PC-3 (cell line): ENCODE results near the gene CAPZB. TPM values are rescaled to one million over a fixed set of nuclear protein-coding genes. Genes with fewer than 3 reads are reported as not detected.

ENCODE experiments used
- ATAC-seq: fragments of 200-7000 bp; cut with Tn5 transposase; 2 replicates; pipeline ENCODE4 v1.9.1; 2020; ENCODE audit warnings: mild to moderate bottlenecking, moderate library complexity
- BruUV-seq: library from RNA; stranded (reverse); fragments of 400-500 nt; replicated peaks from 2 replicates; lab custom pipeline; 2021; lab: Mats Ljungman, UMichigan
- CTCF ChIA-PET: fragments of 300-600 bp; sonication (Branson Sonifier 250); formaldehyde crosslinking; loops from one replicate; lab custom pipeline; 2022; ENCODE audit warnings: antibody characterized with exemption; lab: Charles Lee
- POLR2A ChIA-PET: fragments of 300-600 bp; sonication (Branson Sonifier 250); formaldehyde crosslinking; loops from one replicate; lab custom pipeline; 2022; ENCODE audit warnings: antibody characterized with exemption; ENCODE audit not compliant: unreplicated experiment; lab: Charles Lee
- DNase-seq: peaks from one replicate; pipeline ENCODE4 v3.0.0-alpha.2; 2015
- H2AFZ ChIP-seq: fragments of 300-600 bp; sonication (generic); 2 replicates; pipeline ENCODE4 v1.6.0; 2016; ENCODE audit warnings: antibody characterized with exemption, low read length
- H3F3A ChIP-seq: fragments of 300-600 bp; sonication (generic); one replicate; pipeline ENCODE4 v1.6.0; 2017; ENCODE audit warnings: antibody characterized with exemption, low read length, control low read depth, mild to moderate bottlenecking; ENCODE audit not compliant: unreplicated experiment
- H3K27ac ChIP-seq: fragments of 300-600 bp; sonication (generic); 2 replicates; pipeline ENCODE4 v1.5.1; 2016; ENCODE audit warnings: mild to moderate bottlenecking, low read length
- H3K27me3 ChIP-seq: fragments of 300-600 bp; sonication (generic); 2 replicates; pipeline ENCODE4 v1.6.1; 2016; ENCODE audit warnings: low read length, mixed read lengths
- H3K36me3 ChIP-seq: fragments of 300-600 bp; sonication (generic); 2 replicates; pipeline ENCODE4 v1.6.1; 2016; ENCODE audit warnings: low read depth, mixed run types, low read length, mixed read lengths
- H3K4me1 ChIP-seq: fragments of 300-600 bp; sonication (generic); 2 replicates; pipeline ENCODE4 v1.5.1; 2016; ENCODE audit warnings: low read length; ENCODE audit not compliant: insufficient read depth
- H3K4me2 ChIP-seq: fragments of 300-600 bp; sonication (generic); 2 replicates; pipeline ENCODE4 v1.6.0; 2016; ENCODE audit warnings: low read length
- H3K4me3 ChIP-seq: fragments of 300-600 bp; sonication (generic); 2 replicates; pipeline ENCODE4 v1.5.1; 2016; ENCODE audit warnings: mild to moderate bottlenecking, low read length, mixed read lengths
- H3K79me2 ChIP-seq: fragments of 300-600 bp; sonication (generic); 2 replicates; pipeline ENCODE4 v1.6.1; 2017; ENCODE audit warnings: low read length, mixed read lengths
- H3K9ac ChIP-seq: fragments of 300-600 bp; sonication (generic); 2 replicates; pipeline ENCODE4 v1.6.0; 2016; ENCODE audit warnings: mild to moderate bottlenecking, low read length
- H3K9me2 ChIP-seq: fragments of 300-600 bp; sonication (generic); replicated peaks from 2 replicates; pipeline ENCODE4 v1.6.1; 2016; ENCODE audit warnings: mixed run types, low read length, mixed read lengths
- H3K9me3 ChIP-seq: fragments of 300-600 bp; sonication (generic); 2 replicates; pipeline ENCODE4 v1.6.1; 2016; ENCODE audit warnings: low read length, mixed read lengths
- H4K20me1 ChIP-seq: fragments of 300-600 bp; sonication (generic); 2 replicates; pipeline ENCODE4 v1.6.1; 2016; ENCODE audit warnings: low read length, mixed read lengths
- CTCF ChIP-seq: fragments of 300-600 bp; sonication (generic); conservative IDR thresholded peaks from 2 replicates; pipeline ENCODE4 v1.5.1; 2017; ENCODE audit warnings: antibody characterized with exemption, low read depth, mild to moderate bottlenecking, low read length
- EZH2 ChIP-seq: fragments of 300-600 bp; sonication (generic); IDR thresholded peaks from one replicate; pipeline ENCODE4 v1.6.1; 2017; ENCODE audit warnings: antibody characterized with exemption, mild to moderate bottlenecking, low read length; ENCODE audit not compliant: unreplicated experiment
- EZH2phosphoT487 ChIP-seq: fragments of 300-600 bp; sonication (generic); IDR thresholded peaks from 2 replicates; pipeline ENCODE4 v1.6.1; 2018; ENCODE audit warnings: mild to moderate bottlenecking, antibody characterized with exemption, low read length, borderline replicate concordance
- intact Hi-C: fragments of 100-400 bp; cut with micrococcal nuclease; formaldehyde crosslinking; loops from 2 replicates; pipeline ENCODE4 v1.9.0; 2023
- total RNA-seq: library from RNA; depleted of rRNA; stranded (reverse); fragments of >200 nt; gene quantifications from 2 replicates; pipeline ENCODE4 v1.2.3, GENCODE V29; 2014

The CAPZB gene
- total RNA-seq, 1 experiment from 2014 or later, result 86.7 TPM

DNA sequence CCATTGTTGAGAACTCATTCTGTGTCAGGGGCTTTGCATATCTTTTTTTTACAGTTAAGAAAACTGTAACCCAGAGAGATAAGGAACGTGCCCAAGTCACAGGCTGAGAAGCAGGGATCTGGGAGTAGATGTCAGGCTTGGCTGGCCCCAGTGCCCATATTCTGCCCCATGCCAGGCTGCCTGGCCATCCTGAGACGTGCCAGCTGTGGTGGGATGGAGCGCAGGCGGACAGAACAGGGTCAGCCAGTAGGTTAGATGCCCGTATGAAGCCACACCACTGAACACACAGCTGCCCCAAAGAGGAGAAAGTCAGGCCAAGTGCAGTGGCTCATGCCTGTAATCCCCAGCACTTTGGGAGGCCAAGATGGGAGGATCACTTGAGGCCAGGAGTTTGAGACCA is 117.3 kb downstream of the CAPZB start:
- H3K9me3 ChIP-seq, result no peaks in the 10 kb centered on the region
- no peak for DNase-seq
- no peak overlapping the region for H2AFZ ChIP-seq
- H3K4me3 ChIP-seq, result no peak overlapping the region
- no peak for ATAC-seq
- no peaks in the 10 kb centered on the region for H3K27me3 ChIP-seq
- H3K9me2 ChIP-seq, result no peaks in the 10 kb centered on the region
- no peaks in the 10 kb centered on the region for H3K79me2 ChIP-seq
- intact Hi-C loops, result no loop called here
- H3F3A ChIP-seq, result no peaks in the 10 kb centered on the region
- no peak overlapping the region for H3K4me2 ChIP-seq
- ChIA-PET CTCF (no interaction called here), POLR2A (no interaction called here)
- BruUV-seq, result no TSS peak
- H3K27ac ChIP-seq, result no peak overlapping the region
- no peaks in the 10 kb centered on the region for H4K20me1 ChIP-seq
- no peaks in the 10 kb centered on the region for H3K4me1 ChIP-seq
- H3K36me3 ChIP-seq, result no peaks in the 10 kb centered on the region
- H3K9ac ChIP-seq, result no peak overlapping the region
- TF ChIP-seq EZH2 (no peak), EZH2phosphoT487 (no peak), CTCF (no peak)

DNA sequence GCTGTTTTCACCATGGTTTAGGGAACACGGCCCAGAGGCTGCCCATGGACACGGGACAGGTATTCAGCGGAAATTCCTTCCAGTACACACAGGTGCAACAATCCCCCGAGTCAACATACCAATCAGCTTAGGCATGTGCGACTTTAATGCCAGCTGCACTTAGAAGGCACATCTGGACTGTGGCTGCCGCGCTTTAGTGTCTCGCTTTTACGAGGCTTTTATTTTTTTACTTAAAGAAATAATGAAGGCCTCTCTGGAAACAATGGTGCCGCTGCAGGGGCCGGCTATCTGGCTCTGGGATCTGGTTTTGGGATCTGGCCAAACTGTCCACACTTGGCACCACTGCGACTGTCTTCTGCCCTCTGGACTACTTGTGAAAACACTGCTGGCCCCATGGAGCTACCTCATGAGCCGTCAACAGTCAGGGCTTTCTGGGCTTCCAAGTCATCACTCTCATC is 117.7 kb downstream of the CAPZB start:
- intact Hi-C loops, result no loop called here
- ATAC-seq (no peak), DNase-seq (no peak)
- Histone ChIP-seq H3K36me3 (no peaks in the 10 kb centered on the region), H3K9me3 (no peaks in the 10 kb centered on the region), H3F3A (no peaks in the 10 kb centered on the region), H3K27me3 (no peaks in the 10 kb centered on the region), H2AFZ (no peak overlapping the region), H3K4me1 (peaks cover 3% of the 10 kb centered on the region), H3K9me2 (no peaks in the 10 kb centered on the region), H3K27ac (no peak overlapping the region), H4K20me1 (no peaks in the 10 kb centered on the region), H3K79me2 (no peaks in the 10 kb centered on the region), H3K4me2 (no peak overlapping the region), H3K9ac (no peak overlapping the region), H3K4me3 (no peak overlapping the region)
- TF ChIP-seq EZH2phosphoT487 (no peak), EZH2 (no peak), CTCF (no peak)
- POLR2A ChIA-PET, result no interaction called here
- CTCF ChIA-PET, result interaction anchor here (0.7 kb wide), 1 partner anchor 286 kb away, joined by 3 read pairs; no protein-coding TSS in a partner anchor
- BruUV-seq, result no TSS peak
